ENCODE results near the gene ANKRD22.

ANKRD22 gene

DNA sequence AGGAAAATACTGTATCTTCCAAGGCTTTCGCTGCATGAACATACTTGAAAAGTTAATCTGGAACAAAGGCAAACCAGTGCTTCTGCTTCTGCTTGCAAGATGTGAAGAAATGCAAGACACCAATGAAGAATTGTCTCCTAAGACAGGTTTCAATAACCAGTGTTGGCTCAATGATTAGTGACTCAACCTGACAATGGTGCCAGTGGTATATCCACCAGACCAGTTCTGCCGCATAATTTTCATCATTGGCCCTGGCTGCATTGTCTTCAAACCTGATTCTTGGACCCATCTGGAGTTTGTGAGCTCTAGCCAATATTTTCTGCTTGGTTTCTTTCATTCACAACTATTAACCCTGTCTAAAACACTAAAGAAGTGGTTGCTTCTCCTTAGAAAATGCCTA lies 14.8 kb upstream of the ANKRD22 start:
- TF ChIP-seq TEAD4 (IDR thresholded peaks at IDR 0.05) (peak; percentile 73; the same call in 1 of the 2 replicates), RAD21 (IDR thresholded peaks at IDR 0.05; ENCODE audit: low read depth) (no peak), TAF1 (IDR thresholded peaks at IDR 0.05; ENCODE audit: low read depth) (no peak), YY1 (IDR thresholded peaks at IDR 0.05; ENCODE audit: low read depth) (0 out of 2 replicates have a peak, but pooled peaks have one; percentile 24), EGR1 (IDR thresholded peaks at IDR 0.05) (no peak), FOXM1 (IDR thresholded peaks at IDR 0.05; ENCODE audit: borderline replicate concordance, low read depth) (no peak), TCF12 (IDR thresholded peaks at IDR 0.05; ENCODE audit: low read depth) (peak; percentile 91), CEBPB (IDR thresholded peaks at IDR 0.05) (peak; percentile 57), CREB1 (IDR thresholded peaks at IDR 0.05; ENCODE audit: low read depth) (no peak), NFIC (IDR thresholded peaks at IDR 0.05) (peak; percentile 94), ZBTB7A (IDR thresholded peaks at IDR 0.05; ENCODE audit: low read depth) (no peak), EP300 (IDR thresholded peaks at IDR 0.05; ENCODE audit: borderline replicate concordance) (peak; percentile 86)
- TF ChIP-seq, protein P1, sequence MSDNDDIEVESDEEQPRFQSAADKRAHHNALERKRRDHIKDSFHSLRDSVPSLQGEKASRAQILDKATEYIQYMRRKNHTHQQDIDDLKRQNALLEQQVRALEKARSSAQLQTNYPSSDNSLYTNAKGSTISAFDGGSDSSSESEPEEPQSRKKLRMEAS (IDR thresholded peaks at IDR 0.05) = peak; percentile 46; the same call in 1 of the 2 replicates
- TF ChIP-seq, protein P2, sequence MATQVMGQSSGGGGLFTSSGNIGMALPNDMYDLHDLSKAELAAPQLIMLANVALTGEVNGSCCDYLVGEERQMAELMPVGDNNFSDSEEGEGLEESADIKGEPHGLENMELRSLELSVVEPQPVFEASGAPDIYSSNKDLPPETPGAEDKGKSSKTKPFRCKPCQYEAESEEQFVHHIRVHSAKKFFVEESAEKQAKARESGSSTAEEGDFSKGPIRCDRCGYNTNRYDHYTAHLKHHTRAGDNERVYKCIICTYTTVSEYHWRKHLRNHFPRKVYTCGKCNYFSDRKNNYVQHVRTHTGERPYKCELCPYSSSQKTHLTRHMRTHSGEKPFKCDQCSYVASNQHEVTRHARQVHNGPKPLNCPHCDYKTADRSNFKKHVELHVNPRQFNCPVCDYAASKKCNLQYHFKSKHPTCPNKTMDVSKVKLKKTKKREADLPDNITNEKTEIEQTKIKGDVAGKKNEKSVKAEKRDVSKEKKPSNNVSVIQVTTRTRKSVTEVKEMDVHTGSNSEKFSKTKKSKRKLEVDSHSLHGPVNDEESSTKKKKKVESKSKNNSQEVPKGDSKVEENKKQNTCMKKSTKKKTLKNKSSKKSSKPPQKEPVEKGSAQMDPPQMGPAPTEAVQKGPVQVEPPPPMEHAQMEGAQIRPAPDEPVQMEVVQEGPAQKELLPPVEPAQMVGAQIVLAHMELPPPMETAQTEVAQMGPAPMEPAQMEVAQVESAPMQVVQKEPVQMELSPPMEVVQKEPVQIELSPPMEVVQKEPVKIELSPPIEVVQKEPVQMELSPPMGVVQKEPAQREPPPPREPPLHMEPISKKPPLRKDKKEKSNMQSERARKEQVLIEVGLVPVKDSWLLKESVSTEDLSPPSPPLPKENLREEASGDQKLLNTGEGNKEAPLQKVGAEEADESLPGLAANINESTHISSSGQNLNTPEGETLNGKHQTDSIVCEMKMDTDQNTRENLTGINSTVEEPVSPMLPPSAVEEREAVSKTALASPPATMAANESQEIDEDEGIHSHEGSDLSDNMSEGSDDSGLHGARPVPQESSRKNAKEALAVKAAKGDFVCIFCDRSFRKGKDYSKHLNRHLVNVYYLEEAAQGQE (IDR thresholded peaks at IDR 0.05; ENCODE audit: low read depth) = no peak
- TF ChIP-seq, protein P3, sequence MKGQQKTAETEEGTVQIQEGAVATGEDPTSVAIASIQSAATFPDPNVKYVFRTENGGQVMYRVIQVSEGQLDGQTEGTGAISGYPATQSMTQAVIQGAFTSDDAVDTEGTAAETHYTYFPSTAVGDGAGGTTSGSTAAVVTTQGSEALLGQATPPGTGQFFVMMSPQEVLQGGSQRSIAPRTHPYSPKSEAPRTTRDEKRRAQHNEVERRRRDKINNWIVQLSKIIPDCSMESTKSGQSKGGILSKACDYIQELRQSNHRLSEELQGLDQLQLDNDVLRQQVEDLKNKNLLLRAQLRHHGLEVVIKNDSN (IDR thresholded peaks at IDR 0.05) = 0 out of 2 replicates have a peak, but pooled peaks have one; percentile 21

DNA sequence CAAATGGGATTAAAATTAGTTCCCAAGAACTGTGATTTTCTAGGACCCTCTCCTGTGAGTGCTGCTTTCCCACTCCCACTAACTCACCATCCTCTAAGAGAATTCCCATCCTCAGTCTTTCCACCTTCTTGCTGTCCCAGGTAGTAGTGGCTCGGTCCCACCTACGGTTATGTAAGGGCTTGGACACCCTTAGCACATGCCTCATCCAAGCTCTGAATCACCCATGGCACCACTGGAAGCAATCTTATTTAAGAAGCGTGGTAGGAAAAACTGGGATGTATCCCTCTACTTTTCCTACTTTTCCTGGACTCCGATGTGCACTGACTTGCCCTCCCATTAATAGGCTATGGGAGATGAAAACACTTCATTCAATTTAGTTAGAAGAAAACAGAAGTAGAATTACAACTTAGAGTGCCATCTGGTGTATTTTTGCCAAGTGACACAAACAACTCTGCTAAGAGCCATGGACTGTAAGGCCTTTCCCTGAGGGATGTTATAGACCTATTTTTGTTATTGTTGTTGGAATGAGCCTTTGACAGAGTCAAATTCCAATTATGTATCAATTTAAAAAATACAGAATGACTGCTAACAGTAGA lies 13.7 kb upstream of the ANKRD22 start:
- TF ChIP-seq ZBTB7A (IDR thresholded peaks at IDR 0.05; ENCODE audit: low read depth) (no peak), RAD21 (IDR thresholded peaks at IDR 0.05; ENCODE audit: low read depth) (peak; percentile 75), TAF1 (IDR thresholded peaks at IDR 0.05; ENCODE audit: low read depth) (no peak), CEBPB (IDR thresholded peaks at IDR 0.05) (no peak), NFIC (IDR thresholded peaks at IDR 0.05) (no peak), YY1 (IDR thresholded peaks at IDR 0.05; ENCODE audit: low read depth) (no peak)

DNA sequence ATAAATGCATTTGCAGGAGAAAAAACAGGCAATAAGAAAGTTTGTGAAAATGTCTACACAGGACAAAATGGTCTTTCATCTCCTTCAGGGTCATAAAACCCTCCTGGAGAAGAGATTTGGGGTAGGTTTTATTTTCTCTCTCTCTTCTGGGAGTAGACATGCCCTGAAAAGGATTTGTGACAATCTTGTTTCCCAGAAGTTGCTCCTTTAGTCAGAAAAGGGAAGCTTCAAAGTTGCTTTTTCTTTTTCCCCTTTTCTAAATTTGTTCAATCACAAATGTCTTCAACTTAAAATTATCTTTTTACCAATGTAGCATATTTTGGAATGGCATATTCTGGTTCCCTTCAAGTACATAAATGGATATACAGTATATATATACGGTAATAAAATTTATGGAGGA lies 9.4 kb upstream of the ANKRD22 start:
- TF ChIP-seq, protein P2 (IDR thresholded peaks at IDR 0.05; ENCODE audit: low read depth) = no peak
- no peak for TF ChIP-seq YY1 (IDR thresholded peaks at IDR 0.05; ENCODE audit: low read depth)
- no peak for TF ChIP-seq EP300 (IDR thresholded peaks at IDR 0.05; ENCODE audit: borderline replicate concordance)
- TF ChIP-seq EGR1 (IDR thresholded peaks at IDR 0.05) = no peak
- TF ChIP-seq TEAD4 (IDR thresholded peaks at IDR 0.05) = no peak
- TF ChIP-seq CEBPB (IDR thresholded peaks at IDR 0.05) = no peak
- no peak for TF ChIP-seq CREB1 (IDR thresholded peaks at IDR 0.05; ENCODE audit: low read depth)
- TF ChIP-seq FOXM1 (IDR thresholded peaks at IDR 0.05; ENCODE audit: borderline replicate concordance, low read depth) = no peak
- TF ChIP-seq RAD21 (IDR thresholded peaks at IDR 0.05; ENCODE audit: low read depth) = no peak
- TF ChIP-seq, protein P3 (IDR thresholded peaks at IDR 0.05) = no peak
- TF ChIP-seq TAF1 (IDR thresholded peaks at IDR 0.05; ENCODE audit: low read depth) = no peak
- TF ChIP-seq, protein P1 (IDR thresholded peaks at IDR 0.05) = no peak
- no peak for TF ChIP-seq NFIC (IDR thresholded peaks at IDR 0.05)
- no peak for TF ChIP-seq TCF12 (IDR thresholded peaks at IDR 0.05; ENCODE audit: low read depth)
- TF ChIP-seq ZBTB7A (IDR thresholded peaks at IDR 0.05; ENCODE audit: low read depth) = no peak

DNA sequence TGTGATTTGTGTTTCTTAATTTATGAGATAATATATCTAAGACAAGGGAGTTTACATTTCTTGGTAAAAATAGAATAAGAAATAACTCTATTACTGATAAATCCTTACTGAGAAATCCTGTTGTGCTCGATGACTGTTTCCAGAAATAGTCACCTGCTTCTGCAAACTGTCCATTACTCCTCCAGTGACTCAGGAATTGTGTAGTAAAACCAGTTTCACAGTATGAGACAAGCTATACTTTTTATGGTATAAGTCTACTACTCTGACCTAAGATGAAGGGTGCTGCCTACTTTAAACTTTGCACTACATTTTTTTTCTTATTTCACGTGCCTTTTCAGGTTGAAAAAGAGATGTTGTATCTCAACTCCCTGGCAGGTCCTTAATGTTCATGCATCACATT lies 6.8 kb upstream of the ANKRD22 start:
- TF ChIP-seq FOXM1 (IDR thresholded peaks at IDR 0.05; ENCODE audit: borderline replicate concordance, low read depth) (0 out of 2 replicates have a peak, but pooled peaks have one; percentile 31), EP300 (IDR thresholded peaks at IDR 0.05; ENCODE audit: borderline replicate concordance) (0 out of 2 replicates have a peak, but pooled peaks have one; percentile 13), NFIC (IDR thresholded peaks at IDR 0.05) (no peak)

DNA sequence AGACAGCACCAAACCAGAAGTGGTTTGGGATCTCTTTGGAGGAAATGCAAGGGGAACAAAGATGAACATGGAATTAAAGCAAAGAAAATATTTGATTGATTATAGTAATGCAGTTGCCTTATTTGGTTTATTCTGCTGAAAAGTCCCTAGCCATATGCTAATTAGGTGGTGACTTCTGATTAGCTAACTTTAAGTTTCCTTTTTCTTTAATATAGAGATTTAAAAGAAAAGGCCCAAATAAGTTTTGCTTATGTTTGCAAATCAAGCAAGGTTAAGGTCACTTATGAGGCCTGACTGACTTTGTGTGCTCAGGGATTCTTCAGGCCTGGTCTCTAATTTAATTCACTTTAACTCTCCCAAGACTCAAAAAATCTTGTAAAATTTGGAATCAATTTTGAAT lies 6.2 kb upstream of the ANKRD22 start:
- TF ChIP-seq, protein P2 (IDR thresholded peaks at IDR 0.05; ENCODE audit: low read depth) = no peak
- TF ChIP-seq TCF12 (IDR thresholded peaks at IDR 0.05; ENCODE audit: low read depth) = no peak
- no peak for TF ChIP-seq CEBPB (IDR thresholded peaks at IDR 0.05)
- TF ChIP-seq ZBTB7A (IDR thresholded peaks at IDR 0.05; ENCODE audit: low read depth) = no peak
